Stimulated activated CD8-positive, alpha-beta memory T cell treated with anti-CD3 and anti-CD28 coated beads, Interleukin-12 subunit alpha, Interleukin-12 subunit beta, amount 100 ng/mL, for 24 hours (primary cell): ENCODE results near the gene ARFGAP1.

Source experiments
- DNase-seq: peaks from one replicate; pipeline ENCODE4 v3.0.0-alpha.2; 2020; ENCODE audit errors: extremely low read depth

ARFGAP1 gene

GRCh38 chr20:63307538-63308217, 35.1 kb downstream of the ARFGAP1 start:
- DNase-seq, result no peak

- DNase-seq, result no peak
These were observed 35.8 kb downstream of the ARFGAP1 start for GRCh38 chr20:63308218-63308911.

- DNase-seq, result no peak
These were observed 36.9 kb downstream of the ARFGAP1 start for GRCh38 chr20:63309261-63310071.

DNA sequence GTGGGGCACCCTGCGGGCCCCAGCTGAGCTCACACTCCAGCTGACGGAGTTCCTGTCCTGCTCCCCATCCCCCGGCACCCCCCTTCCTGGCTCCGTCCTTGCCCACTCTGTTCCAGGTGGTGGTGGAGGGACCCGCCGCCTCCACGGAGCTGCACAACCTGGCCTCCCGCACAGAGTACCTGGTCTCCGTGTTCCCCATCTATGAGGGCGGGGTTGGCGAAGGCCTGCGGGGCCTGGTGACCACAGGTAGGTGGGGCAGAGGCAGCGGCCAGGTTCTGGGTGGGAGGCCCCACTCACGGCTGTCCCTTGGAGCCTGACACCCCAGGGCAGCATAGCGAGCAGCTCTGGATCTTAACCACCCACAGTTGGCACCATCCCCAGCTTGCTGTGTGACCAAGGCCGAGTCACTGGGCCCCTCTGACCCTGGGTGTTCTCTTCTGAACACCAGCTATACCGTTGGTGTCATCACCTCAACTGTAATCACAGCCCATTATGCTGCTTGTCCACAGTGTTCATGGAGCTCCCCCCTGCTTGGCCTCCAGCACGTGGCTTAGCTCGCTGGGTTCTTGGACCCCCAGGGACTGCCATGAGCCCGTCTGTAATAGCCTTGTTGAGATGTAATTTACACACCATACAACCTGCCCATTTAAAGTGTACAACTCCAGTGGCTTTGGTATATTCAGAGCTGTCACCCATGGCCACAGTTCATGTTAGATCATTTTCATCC, 37.8 kb downstream of the ARFGAP1 start:
- DNase-seq, result no peak

GRCh38 chr20:63311186-63311832, 38.7 kb downstream of the ARFGAP1 start:
- DNase-seq, result no peak

GRCh38 chr20:63311833-63312243, 39.2 kb downstream of the ARFGAP1 start:
- DNase-seq, result no peak

GRCh38 chr20:63312273-63312672, 39.7 kb downstream of the ARFGAP1 start:
- DNase-seq, result no peak

DNA sequence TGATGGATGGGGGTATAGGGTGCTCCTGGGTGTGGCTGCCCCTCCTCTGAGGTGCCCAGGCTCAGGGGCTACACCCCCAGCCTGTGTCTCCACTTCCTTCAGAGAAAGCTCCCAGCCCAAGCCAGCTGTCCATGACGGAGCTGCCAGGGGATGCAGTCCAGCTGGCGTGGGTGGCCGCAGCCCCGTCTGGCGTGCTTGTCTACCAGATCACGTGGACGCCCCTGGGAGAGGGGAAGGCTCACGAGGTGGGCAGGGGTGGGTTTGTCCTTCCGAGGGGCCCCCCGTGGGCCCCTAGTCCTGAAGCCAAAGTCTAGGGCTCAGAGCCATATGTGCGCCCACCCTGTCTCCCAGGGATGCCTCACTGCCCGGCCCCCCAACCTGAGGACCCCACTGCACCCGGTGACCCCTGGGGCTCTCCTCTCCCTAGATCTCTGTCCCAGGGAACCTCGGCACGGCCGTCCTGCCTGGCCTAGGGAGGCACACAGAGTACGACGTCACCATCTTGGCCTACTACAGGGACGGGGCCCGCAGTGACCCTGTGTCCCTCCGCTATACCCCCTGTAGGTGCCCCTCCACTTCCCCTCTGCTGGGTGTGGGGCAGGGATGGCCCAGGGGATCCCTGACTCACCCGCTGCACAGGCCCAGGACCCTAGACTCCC, 40.2 kb downstream of the ARFGAP1 start:
- no peak for DNase-seq

- DNase-seq, result no peak
These were observed 40.9 kb downstream of the ARFGAP1 start for GRCh38 chr20:63313349-63314014.

GRCh38 chr20:63314015-63314471, 41.4 kb downstream of the ARFGAP1 start:
- DNase-seq, result no peak

DNA sequence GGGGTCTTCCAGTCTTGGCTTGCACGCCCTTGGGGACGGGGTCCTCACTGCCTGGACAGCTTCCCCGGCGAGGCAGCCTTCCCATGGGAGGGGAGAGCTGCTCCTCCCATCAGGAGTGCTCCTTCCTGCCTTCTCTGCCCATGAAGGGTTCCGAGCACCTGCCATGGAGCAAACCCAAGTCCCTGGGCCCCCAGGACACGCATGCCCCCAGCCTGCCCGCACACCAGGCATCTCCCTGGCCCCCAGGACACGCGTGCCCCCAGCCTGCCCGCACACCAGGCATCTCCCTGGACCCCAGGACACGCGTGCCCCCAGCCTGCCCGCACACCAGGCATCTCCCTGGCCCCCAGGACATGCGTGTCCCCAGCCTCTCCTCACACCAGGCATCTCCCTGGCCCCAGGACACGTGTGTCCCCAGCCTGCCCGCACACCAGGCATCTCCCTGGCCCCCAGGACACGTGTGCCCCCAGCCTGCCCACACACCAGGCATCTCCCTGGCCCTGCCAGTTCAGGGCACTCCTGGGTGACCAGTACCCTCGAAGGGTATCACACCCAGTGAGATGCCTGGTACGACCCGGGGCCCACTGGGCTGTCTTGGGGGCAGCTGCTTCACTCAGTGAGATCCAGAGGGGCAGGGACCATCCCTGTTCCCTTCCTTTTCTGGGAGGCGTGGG, 42.1 kb downstream of the ARFGAP1 start:
- no peak for DNase-seq

DNA sequence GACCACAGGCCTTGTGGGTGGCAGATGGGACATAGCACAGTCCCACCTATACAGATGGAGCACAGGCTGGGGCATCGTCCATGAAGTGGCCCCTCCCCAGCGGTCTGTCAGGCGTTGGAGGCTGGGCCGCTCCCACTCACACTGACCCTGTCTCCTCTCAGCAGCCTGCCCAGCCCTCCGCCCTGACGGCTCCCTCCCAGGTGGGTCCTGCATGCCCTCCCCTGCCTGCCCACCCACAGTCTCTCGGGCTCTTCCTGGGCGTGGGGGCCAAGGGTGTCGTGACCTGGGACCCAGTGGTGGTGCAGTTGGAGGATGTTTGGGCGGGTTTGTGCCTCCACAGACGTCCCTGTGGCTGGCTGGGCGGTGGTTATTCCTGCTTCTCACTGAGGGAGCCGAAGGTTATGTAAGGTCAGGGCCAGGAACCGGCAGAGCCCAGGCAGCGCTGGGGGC, 42.7 kb downstream of the ARFGAP1 start:
- DNase-seq, result no peak

DNA sequence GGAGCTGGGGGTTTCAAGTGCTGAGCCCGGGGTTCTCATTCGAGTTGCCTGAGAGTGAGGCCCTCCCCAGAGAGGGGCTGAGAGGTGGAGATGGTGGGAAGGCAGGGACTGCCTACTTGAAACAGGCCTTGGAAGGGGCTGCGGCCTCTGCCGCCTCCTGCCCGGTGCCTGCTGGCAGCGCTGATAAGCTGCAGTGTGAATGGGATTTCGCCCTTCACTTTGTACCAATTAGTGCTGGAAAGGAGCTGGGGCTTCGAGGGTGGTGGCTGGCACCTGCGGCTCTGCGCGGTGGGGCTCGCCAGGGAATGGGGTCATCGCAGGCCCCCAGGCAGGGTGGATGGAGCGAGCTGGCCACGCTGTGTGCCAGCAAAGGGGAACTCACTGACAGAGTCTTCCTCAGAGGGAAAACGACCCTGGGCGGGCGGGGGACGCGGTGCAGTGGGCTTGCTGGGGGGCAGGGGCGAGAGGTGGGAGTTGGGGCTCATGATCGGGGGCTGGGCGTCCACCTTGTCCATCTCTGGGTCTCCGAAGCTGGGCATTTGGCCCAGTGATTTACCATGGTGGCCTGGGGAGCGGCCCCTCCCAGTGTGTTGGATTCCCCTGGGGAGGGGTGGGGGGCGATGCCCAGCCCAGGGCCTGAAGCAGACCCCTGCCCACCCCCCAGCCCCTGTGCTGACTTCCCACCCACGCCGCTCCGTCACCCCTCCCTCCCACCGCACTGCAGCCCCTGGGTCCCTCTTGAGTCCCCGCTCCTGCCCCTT, 43.3 kb downstream of the ARFGAP1 start:
- no peak for DNase-seq

DNA sequence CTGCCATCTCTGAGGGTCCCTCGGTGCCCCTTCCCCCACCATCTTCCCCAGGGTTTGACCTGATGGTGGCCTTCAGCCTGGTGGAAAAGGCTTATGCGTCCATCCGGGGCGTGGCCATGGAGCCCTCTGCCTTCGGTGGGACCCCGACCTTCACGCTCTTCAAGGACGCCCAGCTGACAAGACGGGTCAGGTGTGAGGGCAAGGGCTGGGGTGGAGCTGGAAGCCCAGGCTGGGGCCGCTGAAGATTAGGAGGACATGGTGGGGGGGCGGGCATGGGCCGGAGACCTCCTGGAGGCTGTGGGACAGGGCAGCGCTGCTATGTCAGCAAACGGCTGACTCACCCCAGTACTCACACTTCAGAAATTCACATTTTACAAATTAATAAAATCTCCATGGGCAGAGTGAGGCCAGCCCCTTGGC, 43.9 kb downstream of the ARFGAP1 start:
- DNase-seq, result no peak

DNA sequence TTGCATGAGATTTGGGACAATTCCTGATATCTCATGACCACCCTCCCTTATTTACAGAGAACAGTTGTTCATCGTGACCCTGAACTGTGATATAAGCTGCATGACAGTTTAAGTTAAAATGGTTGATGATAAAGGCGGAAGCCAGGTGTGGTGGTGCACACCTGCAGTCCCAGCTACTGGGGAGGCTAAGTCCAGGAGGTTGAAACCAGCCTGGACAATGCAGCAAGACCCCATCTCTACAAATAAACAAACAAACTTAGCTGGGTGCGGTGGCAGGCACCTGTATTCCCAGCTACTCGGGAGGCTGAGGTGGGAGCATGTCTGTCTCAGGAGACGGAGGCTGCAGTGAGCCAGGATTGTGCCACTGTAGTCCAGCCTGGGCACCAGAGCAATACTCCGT, 44.4 kb downstream of the ARFGAP1 start:
- DNase-seq, result no peak

DNA sequence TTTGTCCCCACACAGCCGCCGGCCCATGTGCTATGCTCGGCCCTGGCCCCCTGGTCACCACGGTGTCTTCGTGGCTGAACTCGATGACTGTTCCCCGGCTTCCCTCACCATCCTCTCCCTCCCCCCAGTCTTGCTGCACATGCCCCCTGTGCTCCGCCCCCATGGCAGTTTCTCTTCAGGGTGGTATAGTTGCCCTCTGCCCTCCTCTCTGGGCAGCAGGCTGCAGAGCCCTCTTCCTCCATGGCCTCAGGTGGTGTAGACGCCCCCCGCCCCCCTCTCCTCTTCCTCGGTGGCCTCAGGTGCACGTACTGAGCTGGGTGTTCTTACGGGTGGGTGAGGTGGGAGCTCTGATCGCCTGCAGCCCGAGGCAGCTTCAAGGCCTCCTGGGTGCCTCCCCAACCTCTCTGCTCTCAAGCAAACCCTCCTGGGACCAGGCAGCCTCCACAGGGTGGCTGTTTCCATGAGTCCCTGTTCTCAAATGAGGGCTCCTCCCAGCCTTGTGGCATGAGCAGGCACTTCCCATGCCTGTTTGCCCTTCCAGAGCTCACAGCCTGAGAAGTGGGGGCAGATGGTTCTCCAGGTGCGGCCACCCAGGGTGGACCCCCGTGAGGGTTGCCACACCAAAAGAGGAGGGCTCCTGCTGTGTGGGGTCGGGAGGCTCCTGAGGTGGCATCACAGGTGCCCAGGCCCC, 45.1 kb downstream of the ARFGAP1 start:
- DNase-seq, result no peak

DNA sequence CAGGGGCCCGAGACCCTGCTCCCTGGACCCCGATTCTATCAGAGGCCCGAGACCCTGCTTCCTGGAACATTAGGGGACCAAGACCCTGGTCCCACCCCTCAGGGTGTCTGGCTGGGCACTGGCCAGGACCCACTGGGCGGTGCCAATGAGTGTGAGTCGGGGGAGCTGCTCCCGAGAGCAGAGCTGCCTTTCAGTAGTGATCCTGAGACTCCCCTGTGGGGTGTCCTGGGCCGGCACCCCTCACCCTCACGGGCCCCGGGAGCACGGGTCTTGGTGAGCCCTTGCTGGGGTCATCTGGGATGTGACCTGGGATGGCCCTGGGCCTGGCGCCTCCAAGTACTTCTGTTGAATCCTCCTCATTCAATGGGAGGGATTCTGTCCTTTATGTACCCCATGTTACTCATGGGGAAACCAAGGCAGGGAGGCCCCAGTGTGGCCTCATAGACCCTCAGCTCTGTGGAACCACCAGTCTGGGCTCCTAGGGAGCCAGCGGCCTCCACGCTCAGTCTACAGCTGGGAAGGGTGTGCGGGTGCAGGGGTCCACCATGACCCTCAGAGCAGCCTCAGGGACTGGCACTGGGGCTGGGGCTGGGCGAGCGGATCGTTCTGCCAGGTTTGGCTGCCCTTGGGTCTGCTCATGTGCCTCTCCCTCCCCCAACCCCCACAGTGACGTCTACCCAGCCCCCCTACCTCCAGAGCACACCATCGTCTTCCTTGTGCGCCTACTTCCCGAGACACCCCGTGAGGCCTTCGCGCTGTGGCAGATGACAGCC, 46.0 kb downstream of the ARFGAP1 start:
- DNase-seq, result no peak
